ENCODE measurements around the gene PARVG.

The PARVG gene, protein sequence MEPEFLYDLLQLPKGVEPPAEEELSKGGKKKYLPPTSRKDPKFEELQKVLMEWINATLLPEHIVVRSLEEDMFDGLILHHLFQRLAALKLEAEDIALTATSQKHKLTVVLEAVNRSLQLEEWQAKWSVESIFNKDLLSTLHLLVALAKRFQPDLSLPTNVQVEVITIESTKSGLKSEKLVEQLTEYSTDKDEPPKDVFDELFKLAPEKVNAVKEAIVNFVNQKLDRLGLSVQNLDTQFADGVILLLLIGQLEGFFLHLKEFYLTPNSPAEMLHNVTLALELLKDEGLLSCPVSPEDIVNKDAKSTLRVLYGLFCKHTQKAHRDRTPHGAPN

DNA sequence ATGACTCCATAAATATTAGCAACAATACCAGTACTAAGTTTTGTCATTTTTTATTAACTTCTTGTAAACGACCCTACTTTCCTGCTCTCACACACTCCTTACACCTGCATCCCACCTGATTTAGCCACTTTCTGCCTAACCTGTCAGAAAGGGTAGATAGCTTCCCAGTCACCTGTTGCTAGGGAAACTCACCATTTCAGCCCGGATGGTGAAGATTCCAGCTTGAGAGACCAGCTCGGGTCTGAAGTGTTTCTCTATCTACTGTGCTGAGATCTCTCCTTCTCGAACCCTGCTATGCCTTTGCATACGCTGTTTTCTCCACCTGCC, at the start of gene PARVG:
Gene PARVG (plus strand): TSS at position 220 of the 327 bp plus-strand sequence. CDS start 2,405 bp downstream, outside the sequence.
- no peak for DNase-seq (ENCODE audit: low read depth in 1 of 2, low spot score in 1 of 2)

DNA sequence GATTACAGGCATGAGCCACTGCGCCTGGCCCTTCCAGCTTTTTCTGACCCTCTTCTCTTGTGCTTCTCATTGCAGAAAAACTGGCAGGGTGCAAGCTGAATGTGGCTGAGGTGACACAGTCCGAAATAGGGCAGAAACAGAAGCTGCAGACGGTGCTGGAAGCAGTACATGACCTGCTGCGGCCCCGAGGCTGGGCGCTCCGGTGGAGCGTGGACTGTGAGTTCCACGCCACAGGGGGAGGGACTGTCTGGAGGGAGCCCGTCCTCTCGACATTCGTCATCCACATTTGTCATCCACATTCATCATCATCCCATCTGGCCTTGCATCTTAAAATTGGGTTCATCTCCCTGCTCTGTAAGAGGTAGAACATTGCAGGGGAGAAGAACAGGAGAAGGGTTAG, 49.3 kb upstream of the PARVG start:
- DNase-seq (ENCODE audit: low read depth in 1 of 2, low spot score in 1 of 2) = no peak

DNA sequence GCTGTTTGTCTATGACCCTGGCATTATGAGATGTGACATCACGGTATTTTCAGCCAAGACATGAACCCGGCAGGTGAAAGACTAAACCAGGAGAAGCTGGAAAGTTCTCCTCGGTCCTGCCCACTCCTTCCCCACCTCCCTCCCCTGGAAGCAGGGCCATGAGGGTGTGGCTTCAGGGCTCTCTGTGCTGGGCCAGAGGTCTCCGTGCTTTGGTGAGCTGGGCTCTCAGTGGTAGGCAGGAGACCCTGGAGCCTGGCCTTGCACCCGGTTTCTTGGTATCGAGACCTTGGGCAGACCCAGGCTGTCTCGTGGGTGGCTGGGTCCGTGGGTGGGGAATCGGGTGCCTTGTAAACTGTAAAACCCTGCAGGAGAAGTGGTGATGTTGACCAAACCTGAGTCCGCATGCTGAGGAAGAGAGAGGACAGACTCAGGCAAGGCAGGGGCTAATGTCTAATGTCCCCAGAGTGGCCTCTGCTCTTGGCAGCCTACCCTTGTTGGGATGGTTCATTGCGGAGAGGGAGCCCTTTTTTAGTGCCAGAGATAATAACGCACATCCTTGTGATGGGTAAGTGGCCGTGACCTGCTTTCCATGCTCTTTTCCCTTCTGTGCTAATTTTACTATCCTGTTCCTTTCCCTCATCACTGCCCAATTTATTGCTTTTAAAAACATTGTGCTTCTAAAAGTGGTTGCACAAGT, 48.6 kb upstream of the PARVG start:
- no peak for DNase-seq (ENCODE audit: low read depth in 1 of 2, low spot score in 1 of 2)

DNA sequence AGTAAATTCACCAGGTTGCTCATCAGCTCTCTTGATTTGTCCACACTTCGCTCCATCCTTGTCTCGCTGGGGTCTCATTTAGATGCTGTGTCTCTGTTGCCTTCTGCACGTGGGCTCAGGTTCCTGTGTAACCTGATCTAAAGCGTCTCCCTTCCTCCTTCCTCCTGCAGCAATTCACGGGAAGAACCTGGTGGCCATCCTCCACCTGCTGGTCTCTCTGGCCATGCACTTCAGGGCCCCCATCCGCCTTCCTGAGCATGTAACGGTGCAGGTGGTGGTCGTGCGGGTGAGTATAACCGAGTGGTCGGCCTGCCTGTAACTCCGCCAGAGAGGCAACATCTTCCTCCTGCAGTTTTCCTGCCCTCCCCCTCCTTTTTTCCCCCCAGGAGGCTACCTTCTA, 48.0 kb upstream of the PARVG start:
- no peak for DNase-seq (ENCODE audit: low read depth in 1 of 2, low spot score in 1 of 2)

DNA sequence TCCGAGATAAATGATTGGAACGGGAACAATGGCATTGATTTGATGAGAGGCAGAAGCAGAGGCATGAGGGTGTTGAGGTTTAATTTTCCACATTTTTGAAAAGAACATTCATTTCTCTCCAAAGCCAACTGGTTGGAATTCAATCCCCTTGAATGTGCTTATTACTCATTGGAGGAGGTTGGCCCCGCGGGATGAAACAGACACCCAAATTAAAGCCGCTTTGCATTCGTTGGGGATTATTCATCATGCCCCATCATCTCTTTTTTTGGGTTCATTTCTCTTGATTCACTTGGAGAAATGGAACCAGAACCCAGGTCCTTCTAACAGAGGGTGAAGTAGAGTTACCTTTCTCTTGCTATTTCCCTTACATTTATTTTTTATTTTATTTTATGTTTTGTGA, 47.6 kb upstream of the PARVG start:
- no peak for DNase-seq (ENCODE audit: low read depth in 1 of 2, low spot score in 1 of 2)

DNA sequence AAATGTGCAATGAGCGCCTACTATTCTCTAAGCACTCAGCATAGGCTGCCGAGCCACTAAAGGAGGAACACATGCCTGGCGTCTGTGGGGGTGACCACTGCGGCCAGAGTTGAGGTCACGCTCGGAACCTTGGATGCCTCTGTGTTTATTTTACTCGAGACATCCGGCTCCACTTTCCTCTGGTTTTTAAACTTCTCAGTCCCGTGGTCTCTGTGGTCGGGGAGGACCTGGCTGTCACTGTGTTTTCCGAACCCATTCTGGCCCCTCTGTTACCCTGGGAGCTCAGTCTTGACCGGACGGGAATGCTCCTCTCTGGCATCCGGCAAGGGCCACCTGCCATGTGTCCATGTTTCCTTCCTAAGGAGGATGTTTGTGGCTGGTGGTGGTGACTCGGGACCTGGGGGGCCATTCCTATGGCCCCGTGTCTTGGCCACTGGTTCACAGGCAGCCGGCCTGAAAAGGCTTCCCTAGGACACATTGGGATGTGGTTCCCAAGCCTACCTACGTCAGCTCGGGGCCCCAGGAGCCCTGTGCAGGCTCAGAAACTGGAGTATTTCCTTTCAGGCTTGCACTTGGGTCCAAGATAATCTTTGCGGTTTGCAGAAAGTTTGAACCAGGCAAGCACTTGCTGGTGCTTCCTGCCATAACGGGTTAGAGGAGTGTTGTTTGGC, 46.7 kb upstream of the PARVG start:
- no peak for DNase-seq (ENCODE audit: low read depth in 1 of 2, low spot score in 1 of 2)

DNA sequence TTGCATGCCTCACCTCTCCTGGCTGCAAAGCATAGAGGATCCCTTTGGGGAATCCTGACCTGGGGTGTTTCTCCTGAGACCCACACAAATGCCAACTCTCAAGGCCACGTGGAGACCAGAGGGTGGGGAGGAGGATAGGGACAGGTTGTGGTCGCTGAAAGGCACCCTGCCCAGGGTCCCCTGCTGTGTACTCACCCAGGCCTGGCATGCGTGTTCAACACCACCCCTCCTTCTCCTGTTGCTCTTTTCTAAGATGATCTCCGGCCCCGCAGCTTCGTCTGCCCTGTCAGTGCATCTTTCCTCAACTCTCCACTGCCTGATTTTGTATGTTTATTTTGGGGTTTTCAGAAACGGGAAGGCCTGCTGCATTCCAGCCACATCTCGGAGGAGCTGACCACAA, 44.6 kb upstream of the PARVG start:
- DNase-seq (ENCODE audit: low read depth in 1 of 2, low spot score in 1 of 2) = no peak

DNA sequence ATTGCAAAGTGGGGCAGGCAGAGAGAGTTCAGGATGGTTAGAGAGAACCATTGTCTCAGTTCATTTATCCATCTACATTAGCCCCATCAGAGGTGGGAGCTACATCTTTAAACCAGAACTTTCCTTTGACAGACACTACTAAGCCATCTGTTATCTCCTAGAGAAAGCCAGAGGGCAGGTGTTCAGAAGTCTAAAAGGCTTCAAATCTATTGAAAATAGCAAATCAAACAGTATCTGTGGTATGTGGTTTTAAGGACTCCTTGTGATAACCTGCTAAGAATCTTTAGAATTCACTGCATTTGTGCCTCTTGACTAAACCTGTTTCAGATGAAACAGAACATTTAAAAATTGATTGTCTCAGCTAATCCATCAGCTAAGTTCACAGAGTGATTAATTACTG, 43.9 kb upstream of the PARVG start:
- DNase-seq (ENCODE audit: low read depth in 1 of 2, low spot score in 1 of 2) = no peak

DNA sequence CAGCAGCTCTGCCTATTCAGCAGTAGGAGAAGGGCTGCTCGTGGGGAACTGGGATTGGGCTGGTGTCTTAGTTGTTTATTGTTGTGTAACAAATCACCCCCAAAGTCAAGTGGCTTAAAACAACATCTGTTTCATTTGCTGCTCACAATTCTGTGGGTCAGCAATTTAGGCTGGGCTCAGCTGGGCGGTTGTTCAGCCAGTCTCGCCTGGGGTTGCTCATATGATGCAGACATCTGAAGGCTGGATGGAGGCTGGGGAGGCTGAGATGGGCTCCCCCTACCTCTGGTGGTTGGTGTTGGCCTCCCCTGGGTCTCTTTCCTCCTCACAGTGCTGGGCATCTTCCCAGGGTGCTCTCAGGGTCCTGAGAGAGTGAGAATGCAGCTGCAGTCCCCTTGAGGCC, 43.3 kb upstream of the PARVG start:
- no peak for DNase-seq (ENCODE audit: low read depth in 1 of 2, low spot score in 1 of 2)

DNA sequence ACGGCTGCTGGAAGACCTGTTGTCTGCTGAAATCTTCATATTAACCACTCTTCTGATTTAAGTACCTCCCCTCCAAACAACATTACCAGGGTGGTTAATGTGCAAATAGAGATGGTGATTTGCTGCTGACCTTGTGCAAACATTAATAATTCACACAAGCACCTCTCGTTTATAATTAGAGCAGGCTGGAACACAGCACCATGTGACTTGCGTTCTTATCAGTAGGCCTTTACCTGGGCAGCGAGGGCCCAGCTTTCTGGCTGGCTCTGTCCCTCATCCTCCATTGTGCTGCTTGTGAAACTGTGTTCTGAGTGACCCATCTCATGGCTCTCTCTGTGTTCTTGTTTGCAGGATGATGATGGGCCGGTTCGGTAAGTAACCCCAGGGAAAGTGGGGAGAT, 41.0 kb upstream of the PARVG start:
- DNase-seq (ENCODE audit: low read depth in 1 of 2, low spot score in 1 of 2) = no peak

DNA sequence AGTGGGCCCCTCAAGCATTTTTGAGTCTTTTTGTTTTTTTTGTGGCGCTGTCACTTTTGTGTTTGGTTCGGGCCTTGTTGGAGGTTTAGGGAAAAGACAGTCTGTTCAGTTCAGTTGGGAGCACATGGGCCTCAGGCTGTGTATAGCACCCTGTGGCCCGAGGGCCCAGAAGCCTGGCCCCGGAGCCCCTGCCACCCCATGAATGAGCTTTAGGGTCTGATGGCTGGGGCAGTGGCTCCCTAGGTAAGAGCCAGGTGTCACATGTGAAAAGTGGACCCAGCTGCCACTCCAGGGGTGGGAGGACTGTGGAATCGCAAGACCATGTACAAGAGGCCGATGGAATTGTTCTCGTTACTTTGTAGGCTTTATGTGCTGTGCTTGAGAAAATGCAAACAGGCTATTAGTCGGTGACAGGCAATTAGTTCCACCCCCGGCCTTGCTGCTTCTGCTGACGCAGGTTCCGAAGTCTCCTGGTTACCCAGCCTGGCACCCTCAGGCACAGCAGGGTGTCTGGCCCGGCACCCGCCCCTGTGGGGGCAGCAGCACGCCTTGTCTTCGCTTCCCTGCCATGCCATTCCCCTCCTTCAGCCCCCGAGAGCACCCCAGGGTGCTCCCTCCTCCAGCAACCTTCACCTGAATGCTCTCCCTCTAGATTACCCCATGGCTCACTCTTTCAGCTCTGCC, 38.2 kb upstream of the PARVG start:
- DNase-seq (ENCODE audit: low read depth in 1 of 2, low spot score in 1 of 2) = no peak

DNA sequence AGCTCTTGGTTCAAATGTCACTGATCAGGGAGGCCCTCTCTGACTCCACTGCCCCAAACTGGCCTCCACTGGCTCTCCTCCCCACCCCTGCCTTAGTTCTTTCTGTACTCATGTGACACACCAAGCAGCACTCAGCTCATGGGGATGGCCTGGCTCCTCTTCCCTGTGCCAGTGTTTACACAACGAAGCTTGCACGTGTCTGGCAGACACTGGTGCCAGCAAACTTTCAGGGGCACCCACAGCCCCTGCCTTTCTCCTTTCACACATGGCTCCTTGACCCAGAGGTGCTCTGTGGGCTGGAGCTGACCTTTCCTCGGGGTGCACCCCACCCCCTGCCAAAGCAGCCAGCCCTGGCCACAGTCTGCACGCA, 37.6 kb upstream of the PARVG start:
- no peak for DNase-seq (ENCODE audit: low read depth in 1 of 2, low spot score in 1 of 2)

DNA sequence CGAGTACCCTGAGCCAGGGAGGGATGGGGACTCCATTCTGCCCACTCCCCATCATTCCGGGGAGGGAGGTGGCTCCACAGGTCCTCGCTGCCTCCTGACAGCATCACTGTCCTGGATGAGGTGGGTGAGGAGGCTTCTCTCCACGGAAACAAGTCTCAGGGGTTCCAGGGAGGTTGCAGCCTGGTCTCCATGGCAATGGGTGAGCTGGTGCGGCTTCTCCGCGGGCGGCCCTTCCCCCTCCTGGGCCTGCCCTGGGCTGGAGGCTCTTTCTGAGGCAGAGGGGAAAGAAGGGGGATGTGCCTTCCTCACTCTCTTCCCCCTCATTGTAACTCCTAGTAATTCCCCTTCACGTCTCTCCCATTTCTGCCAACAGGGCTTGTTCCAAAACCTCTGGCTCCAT, 37.1 kb upstream of the PARVG start:
- no peak for DNase-seq (ENCODE audit: low read depth in 1 of 2, low spot score in 1 of 2)

DNA sequence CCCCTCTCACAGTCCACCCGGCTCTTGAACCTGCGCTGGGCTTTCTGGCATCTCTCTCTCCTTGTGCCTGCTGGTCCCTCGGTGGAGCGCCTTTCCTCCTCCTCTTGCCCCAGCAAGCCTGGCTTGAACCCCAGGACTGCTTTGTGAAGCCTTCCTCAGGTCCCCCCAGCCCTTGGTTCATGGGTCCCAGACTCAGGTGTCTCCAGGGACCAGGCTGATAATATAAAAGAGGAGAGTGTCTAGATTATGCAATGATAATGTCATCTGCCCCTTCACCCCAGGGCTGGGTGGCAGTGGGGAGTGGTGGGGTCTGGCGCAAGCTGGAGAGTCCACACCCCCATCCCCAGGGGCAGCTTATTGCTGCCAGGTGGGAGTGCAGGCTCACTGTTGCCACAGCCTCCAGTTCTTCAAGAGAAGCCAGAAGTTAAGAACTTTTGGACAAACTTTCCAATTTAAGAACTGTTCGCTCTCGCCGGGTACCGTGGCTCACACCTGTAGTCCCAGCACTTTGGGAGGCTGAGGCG, 36.6 kb upstream of the PARVG start:
- no peak for DNase-seq (ENCODE audit: low read depth in 1 of 2, low spot score in 1 of 2)

DNA sequence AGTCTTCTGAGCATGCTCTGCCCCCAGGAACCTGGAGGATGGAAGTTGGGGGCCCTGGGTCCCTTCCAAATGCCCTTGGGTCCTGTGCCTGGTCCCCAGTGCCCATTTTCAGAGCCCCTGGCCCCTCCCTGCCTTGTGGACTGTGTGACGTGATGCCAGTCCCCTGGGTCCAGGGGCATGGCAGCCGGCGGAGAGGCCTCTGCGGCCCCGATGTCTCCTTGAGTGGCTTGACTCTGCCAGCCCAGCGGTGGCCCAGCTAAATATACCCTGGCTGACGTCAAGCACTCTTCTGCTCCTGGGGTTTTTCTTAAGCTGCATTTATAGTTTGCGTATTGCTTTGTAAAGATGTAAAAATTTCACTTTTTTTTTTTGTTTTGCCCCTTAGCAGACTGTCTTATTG, 35.2 kb upstream of the PARVG start:
- no peak for DNase-seq (ENCODE audit: low read depth in 1 of 2, low spot score in 1 of 2)

DNA sequence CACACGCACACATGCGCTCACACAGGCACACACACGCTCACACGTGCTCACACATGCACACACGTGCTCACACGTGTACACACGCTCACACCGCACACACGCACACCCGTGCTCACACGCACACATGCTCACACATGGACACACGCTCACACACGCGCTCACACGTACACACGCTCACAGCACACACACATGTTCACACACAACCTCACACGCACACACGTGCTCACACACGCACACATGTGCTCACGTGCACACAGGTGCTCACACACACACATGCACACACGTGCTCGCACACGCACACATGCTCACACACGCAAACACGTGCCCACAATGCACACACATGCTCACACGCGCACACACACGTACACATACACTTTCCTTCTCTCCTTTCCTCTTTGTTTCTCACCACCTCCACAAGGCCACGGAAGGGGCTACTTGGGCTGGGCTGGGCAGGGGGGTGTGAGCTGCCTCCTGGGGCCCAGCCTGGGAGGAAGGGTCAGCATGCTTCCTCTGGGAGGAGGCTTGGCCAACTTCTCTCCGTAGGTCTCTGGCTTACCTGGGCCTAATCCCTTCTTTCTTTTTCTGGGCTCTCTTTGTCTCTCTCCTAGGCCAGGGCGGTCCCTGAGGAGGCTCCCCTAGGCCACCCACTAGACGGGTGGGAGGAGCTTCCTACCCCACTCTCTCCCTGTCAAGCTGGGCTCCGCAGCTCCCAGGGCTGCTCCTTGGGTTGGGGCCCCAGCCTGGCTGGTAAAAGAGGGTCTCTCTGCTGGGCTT, 34.5 kb upstream of the PARVG start:
- DNase-seq (ENCODE audit: low read depth in 1 of 2, low spot score in 1 of 2) = no peak

DNA sequence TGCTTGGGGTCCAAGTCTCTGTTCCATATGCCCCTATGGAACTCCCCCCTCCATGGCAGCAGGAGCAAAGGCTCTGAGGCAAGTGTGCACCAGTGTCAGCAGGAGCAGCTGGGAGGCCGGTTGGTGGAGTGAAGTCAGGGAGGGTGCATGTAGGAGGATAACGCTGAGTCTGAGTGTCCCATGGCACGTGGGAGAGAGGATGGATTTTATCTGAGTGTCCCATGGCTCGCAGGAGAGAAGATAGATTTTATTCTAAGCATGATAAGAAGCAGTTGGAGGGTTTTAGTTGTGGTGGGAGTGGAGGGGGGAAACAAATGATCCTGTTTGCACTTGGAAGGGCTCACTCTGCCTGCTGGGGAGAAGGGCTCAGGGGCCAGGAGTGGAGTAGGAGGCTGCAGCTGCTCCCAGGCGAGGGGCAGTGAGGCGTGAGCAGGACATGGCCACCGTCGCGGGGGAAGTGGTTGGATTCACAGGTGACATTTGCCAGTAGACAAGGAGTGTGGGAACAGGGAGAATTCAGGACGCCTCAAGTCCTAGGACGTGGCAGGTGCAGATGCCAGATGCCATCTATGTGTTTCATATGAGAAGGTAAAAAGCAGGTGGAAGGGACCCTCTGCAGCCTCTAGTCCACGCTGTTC, 33.6 kb upstream of the PARVG start:
- no peak for DNase-seq (ENCODE audit: low read depth in 1 of 2, low spot score in 1 of 2)

DNA sequence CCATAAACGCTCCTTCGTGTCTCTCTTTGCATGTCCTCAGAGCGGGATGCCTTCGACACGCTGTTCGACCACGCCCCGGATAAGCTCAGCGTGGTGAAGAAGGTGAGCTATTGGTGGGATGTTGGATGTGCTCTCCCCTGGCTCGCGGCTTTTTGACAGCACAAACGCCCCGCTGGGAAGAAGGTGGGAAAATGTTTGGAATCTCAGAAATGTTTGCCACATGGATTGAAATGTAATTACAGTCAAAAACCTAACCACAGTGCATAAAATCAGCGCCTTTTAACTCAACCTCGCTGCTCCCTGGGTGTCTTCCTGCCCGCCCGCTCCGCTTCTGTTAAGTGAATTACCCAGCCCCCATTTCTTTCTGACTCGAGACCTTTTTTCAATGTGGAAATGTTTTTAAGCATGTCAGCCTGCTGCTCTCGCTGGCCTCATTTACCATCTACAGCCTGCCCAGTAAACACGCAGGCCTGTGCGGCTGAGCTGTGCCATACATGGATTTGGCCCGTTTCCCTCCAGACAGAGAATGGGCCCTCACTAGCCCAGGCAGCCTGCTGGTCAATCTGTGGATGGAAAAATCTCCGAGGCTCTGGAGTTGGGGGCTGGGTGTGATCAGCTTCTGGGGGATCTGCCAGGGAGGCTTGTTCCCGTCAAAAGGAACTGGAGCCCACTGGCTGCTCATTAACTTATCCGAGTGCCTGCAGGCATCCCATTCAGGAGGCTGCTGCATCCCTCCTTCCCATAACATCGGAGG, 32.7 kb upstream of the PARVG start:
- no peak for DNase-seq (ENCODE audit: low read depth in 1 of 2, low spot score in 1 of 2)

DNA sequence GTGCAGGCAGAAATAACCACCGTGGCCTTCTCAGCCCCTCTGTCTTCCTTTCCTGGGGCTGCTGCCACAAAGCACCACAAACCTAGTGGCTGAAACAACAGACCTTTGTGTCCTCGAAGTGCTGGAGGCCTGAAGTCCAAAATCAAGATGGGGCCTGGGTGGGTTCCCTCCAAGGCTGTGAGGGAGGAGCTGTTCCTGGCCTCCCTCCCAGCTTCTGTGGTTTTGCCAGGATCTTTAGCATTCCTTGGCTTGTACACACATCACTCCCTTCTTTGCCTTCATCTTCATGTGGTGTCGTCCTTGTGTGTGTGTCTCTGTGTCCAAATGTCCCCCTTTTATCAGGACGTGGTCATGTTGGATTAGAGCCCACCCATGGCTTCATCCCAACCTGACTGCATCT, 29.0 kb upstream of the PARVG start:
- no peak for DNase-seq (ENCODE audit: low read depth in 1 of 2, low spot score in 1 of 2)

DNA sequence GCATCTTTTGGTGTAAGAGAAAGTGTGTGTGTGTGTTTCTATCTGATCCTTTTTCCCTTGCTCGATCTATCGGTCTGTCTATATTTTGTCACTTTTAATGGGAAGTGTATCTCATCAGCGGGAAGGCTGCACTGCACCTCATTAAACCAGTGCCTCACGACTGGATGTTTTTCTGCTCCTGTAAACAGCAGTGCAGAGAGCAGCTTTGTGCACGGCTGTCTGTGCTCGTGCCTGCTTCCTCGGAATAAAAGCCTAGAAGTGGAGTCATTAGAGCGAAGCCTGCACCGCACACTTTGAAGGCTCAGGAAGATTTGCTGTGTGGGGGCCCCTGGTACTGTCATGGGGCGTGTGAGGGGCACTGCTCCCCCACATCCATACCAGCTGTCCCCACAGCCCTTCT, 27.0 kb upstream of the PARVG start:
- no peak for DNase-seq (ENCODE audit: low read depth in 1 of 2, low spot score in 1 of 2)
